Astrocyte of the spinal cord (primary cell): ENCODE data around the gene RANBP9.
A peak's percentile ranks its signal among the peaks of the same experiment; 100 is the strongest.

Experiments used
- DNase-seq: peaks from one replicate; pipeline ENCODE4 v3.0.0; 2011; ENCODE audit warnings: low read depth, low spot score
- H3K4me3 ChIP-seq: 2 replicates; pipeline ENCODE4 v1.5.1; 2011; ENCODE audit warnings: low read depth, mild to moderate bottlenecking, low read length, moderate library complexity
- in situ Hi-C: cut with HindIII; loops from 2 replicates; pipeline ENCODE4 v1.10.0; 2017; ENCODE audit warnings: low sequenced_read_pairs
- TF ChIP-seq, protein P1 (sequence below): IDR thresholded peaks from 2 replicates; pipeline ENCODE4 v1.5.1; 2012; ENCODE audit warnings: low read depth, mild to moderate bottlenecking, low read length, inconsistent platforms

The RANBP9 gene

GRCh38 chr6:13711733-13712598 is at the start of gene RANBP9:
Gene RANBP9, minus strand, starts transcription at chr6:13711835. Its CDS starts 330 bp downstream, at chr6:13711505.
- peak; percentile 96 for DNase-seq
- in situ Hi-C loops, result no loop called here
- peak within 1 kb of the TSS; percentile 83 for H3K4me3 ChIP-seq
- TF ChIP-seq, protein P1, sequence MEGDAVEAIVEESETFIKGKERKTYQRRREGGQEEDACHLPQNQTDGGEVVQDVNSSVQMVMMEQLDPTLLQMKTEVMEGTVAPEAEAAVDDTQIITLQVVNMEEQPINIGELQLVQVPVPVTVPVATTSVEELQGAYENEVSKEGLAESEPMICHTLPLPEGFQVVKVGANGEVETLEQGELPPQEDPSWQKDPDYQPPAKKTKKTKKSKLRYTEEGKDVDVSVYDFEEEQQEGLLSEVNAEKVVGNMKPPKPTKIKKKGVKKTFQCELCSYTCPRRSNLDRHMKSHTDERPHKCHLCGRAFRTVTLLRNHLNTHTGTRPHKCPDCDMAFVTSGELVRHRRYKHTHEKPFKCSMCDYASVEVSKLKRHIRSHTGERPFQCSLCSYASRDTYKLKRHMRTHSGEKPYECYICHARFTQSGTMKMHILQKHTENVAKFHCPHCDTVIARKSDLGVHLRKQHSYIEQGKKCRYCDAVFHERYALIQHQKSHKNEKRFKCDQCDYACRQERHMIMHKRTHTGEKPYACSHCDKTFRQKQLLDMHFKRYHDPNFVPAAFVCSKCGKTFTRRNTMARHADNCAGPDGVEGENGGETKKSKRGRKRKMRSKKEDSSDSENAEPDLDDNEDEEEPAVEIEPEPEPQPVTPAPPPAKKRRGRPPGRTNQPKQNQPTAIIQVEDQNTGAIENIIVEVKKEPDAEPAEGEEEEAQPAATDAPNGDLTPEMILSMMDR, result no peak

DNA sequence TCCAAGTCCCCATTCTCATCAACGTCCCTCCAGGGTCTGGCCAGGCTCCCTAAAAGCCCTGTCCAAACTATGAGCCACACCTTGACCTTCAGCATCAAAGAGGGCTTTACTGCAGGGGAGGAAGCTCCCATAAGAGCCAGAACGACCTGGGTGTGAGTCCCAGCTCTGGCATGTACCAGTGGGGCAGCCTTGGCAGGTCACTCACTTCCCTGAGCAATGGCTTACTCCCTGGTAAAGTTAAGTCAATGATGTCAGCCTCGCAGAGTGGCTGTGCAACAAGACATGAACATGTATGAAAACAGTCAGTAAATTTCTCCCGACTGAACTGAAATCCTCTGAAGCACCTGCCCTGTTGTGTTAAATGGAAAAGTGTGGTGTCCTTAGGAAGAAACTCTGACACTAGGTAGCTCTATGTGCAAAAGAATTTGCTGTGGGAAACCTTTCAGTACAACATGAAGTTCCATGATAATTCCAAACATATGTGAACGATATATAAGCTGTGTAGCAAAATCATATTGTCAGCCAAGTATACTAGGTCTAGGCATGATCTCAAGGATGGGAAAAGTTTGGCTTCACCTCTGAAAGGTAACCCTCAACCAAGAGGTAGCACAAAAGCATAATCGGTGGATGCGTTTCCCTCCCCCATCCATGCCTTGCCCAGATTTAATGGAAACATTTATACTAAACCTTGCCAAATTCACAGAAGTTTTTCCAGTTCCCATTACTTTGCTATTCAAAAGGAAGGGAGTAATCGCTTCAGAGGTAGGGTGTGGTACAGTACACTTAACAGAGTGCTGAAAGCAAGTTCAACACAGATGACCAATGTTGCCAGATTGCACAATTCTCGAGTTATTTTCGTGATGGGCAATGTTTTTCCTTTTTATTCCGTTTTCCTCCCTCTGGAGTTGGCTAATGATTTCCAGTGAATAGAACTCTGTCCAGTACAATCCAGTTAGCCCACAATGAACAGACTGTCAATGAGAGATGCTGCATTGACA is 49.0 kb upstream of the RANBP9 start:
- TF ChIP-seq, protein P1, result no peak
- DNase-seq, result no peak
- H3K4me3 ChIP-seq, result no peak overlapping the region

GRCh38 chr6:13759025-13759424 is 47.4 kb upstream of the RANBP9 start:
- no peak for DNase-seq
- in situ Hi-C loops, result no loop called here
- H3K4me3 ChIP-seq, result no peak overlapping the region
- TF ChIP-seq, protein P1, result no peak

More for the DNA sequence above, 49.0 kb upstream of the RANBP9 start:
- in situ Hi-C loops, result no loop called here

- H3K4me3 ChIP-seq, result no peak overlapping the region
- DNase-seq, result no peak
- TF ChIP-seq, protein P1, result no peak
- in situ Hi-C loops, result no loop called here
Observed at GRCh38 chr6:13754644-13755043, 43.0 kb upstream of the RANBP9 start.

GRCh38 chr6:13743736-13744127 is 32.1 kb upstream of the RANBP9 start:
- in situ Hi-C loops, result no loop called here
- TF ChIP-seq, protein P1, result no peak
- H3K4me3 ChIP-seq, result no peak overlapping the region
- no peak for DNase-seq

- H3K4me3 ChIP-seq, result no peak overlapping the region
- in situ Hi-C loops, result no loop called here
- no peak for DNase-seq
- TF ChIP-seq, protein P1, result no peak
Observed at GRCh38 chr6:13742961-13743735, 31.5 kb upstream of the RANBP9 start.
